ENCODE measurements around the gene PRR20G. TPM values are rescaled to one million over a fixed set of nuclear protein-coding genes. Genes with fewer than 3 reads are reported as not detected.

The PRR20G gene
- total RNA-seq, 4 donors from 2014 or later = not detected

GRCh38 chr3:127256733-127257271 lies 31.0 kb downstream of the PRR20G start:
- no peaks in the 10 kb centered on the region for H3K36me3 ChIP-seq
- H3K27me3 ChIP-seq = no peaks in the 10 kb centered on the region
- no peak for TF ChIP-seq POLR2A (IDR thresholded peaks at IDR 0.05)
- no peak for TF ChIP-seq CTCF (IDR thresholded peaks at IDR 0.05)
- TF ChIP-seq EP300 (IDR thresholded peaks at IDR 0.05) = no peak
- no peak overlapping the region for H3K4me3 ChIP-seq
- DNase-seq (ENCODE audit: low spot score in 2 of 2) = no peak
- H3K4me1 ChIP-seq = no peaks in the 10 kb centered on the region
- H3K27ac ChIP-seq = no peak overlapping the region
- no peaks in the 10 kb centered on the region for H3K9me3 ChIP-seq
- WGBS, 2 donors = 69 to 73% methylated on average over 10 of the region's 10 CpGs

DNA sequence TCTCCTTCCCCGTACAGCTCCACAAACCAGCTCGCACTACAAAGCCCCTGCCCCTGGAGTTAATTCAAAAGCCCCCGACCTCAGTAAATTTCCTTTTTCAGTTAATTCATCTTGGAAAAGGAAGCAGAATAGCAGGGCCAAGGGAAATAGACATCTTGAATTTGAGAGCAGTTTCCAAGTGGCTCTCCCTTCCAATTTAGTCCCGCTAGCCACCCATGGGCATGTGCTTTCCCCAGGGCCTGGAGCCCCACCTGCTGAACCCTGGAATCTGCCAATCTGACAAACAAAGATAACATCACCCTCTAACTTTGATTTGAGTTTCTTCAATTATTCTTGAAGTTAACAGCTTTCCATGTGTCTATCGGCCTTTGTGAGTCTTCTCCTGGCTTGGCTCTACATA lies 31.7 kb downstream of the PRR20G start:
- H3K27me3 ChIP-seq = no peaks in the 10 kb centered on the region
- no peaks in the 10 kb centered on the region for H3K9me3 ChIP-seq
- no peak overlapping the region for H3K27ac ChIP-seq
- DNase-seq (ENCODE audit: low spot score in 2 of 2) = no peak
- H3K4me1 ChIP-seq = no peaks in the 10 kb centered on the region
- WGBS, 2 donors = 79 to 85% methylated on average over 5 of the region's 5 CpGs
- TF ChIP-seq CTCF (IDR thresholded peaks at IDR 0.05) (no peak), POLR2A (IDR thresholded peaks at IDR 0.05) (no peak), EP300 (IDR thresholded peaks at IDR 0.05) (no peak)
- H3K4me3 ChIP-seq = no peak overlapping the region
- H3K36me3 ChIP-seq = no peaks in the 10 kb centered on the region

GRCh38 chr3:127255516-127255915 lies 32.3 kb downstream of the PRR20G start:
- H3K4me3 ChIP-seq = no peak overlapping the region
- no peaks in the 10 kb centered on the region for H3K4me1 ChIP-seq
- TF ChIP-seq EP300 (IDR thresholded peaks at IDR 0.05) (no peak), POLR2A (IDR thresholded peaks at IDR 0.05) (no peak), CTCF (IDR thresholded peaks at IDR 0.05) (no peak)
- WGBS, 2 donors = 60 to 71% methylated on average over 4 of the region's 4 CpGs
- no peaks in the 10 kb centered on the region for H3K27me3 ChIP-seq
- DNase-seq (ENCODE audit: low spot score in 2 of 2) = no peak
- no peaks in the 10 kb centered on the region for H3K36me3 ChIP-seq
- H3K9me3 ChIP-seq = no peaks in the 10 kb centered on the region
- no peak overlapping the region for H3K27ac ChIP-seq

- no peaks in the 10 kb centered on the region for H3K36me3 ChIP-seq
- H3K9me3 ChIP-seq = no peaks in the 10 kb centered on the region
- no peak overlapping the region for H3K4me3 ChIP-seq
- no peaks in the 10 kb centered on the region for H3K4me1 ChIP-seq
- TF ChIP-seq EP300 (IDR thresholded peaks at IDR 0.05) = no peak
- TF ChIP-seq CTCF (IDR thresholded peaks at IDR 0.05) = peak in 1 of 5 experiments; percentile 12
- no peak for TF ChIP-seq POLR2A (IDR thresholded peaks at IDR 0.05)
- 74 to 81% methylated on average over 9 of the region's 9 CpGs for WGBS, 2 donors
- no peak for DNase-seq (ENCODE audit: low spot score in 2 of 2)
- no peaks in the 10 kb centered on the region for H3K27me3 ChIP-seq
- H3K27ac ChIP-seq = no peak overlapping the region
Measured at GRCh38 chr3:127254730-127255129, 33.1 kb downstream of the PRR20G start.

DNA sequence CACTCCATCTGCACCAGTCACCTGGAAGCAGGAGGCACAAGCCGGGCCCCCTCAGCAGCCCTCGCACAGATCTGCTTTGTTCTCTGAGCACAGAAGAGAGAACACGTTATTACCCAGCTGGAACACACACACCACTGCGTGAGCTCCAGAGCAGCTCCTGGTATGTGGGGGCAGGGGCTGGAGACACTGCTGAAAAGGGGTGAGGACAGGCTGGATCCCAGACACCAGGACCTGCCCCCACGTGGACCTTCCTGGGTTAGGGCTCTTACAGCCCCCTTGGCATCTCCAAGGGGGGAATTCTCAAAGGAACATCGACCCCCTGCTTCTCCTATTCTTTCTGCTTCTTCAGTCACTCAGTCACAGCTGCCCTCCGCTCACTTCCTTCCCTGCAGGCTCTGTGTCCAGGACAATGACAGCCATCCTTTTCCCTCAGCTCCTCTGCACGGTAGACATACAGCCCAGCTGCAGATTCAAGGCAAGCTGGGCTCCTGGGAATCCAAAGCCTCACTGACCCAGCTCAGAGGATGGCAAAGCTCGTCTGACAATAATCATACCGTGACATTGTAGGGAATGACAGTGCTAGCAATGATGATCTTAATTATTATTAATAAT lies 33.7 kb downstream of the PRR20G start:
- DNase-seq (ENCODE audit: low spot score in 2 of 2) = no peak
- 36 to 40% methylated on average over 10 of the region's 10 CpGs for WGBS, 2 donors
- Histone ChIP-seq H3K36me3 (no peaks in the 10 kb centered on the region), H3K4me1 (no peaks in the 10 kb centered on the region), H3K27me3 (no peaks in the 10 kb centered on the region), H3K4me3 (no peak overlapping the region), H3K9me3 (no peaks in the 10 kb centered on the region), H3K27ac (no peak overlapping the region)
- TF ChIP-seq CTCF (IDR thresholded peaks at IDR 0.05) (no peak), POLR2A (IDR thresholded peaks at IDR 0.05) (no peak), EP300 (IDR thresholded peaks at IDR 0.05) (no peak)
